Tibial nerve (tissue), 4 donors: ENCODE measurements around the gene SQOR. TPM values are rescaled to one million over a fixed set of nuclear protein-coding genes. Genes with fewer than 3 reads are reported as not detected.

ENCODE experiments used
- DNase-seq, 2 donors: peaks; one replicate each; pipeline ENCODE4 v3.0.0-alpha.2; 2019; ENCODE audit warnings: low spot score in 2 of 2
- H3K27ac ChIP-seq, 4 donors: fragments of 200-600 bp; sonication (generic) in 3 of 4; one replicate each; pipeline ENCODE4 v1.5.1; 2017 to 2019; ENCODE audit warnings: mild to moderate bottlenecking in 1 of 4
- H3K27me3 ChIP-seq, 2 donors: fragments of 200-600 bp; sonication (generic) in 1 of 2; one replicate each; pipeline versions ENCODE4 v1.5.1 to v1.6.0; 2017 to 2019
- H3K36me3 ChIP-seq, 3 donors: fragments of 200-600 bp; sonication (generic); one replicate each; pipeline ENCODE4 v1.5.1; 2018 to 2019
- H3K4me1 ChIP-seq, 4 donors: fragments of 200-600 bp; sonication (generic) in 3 of 4; one replicate each; pipeline ENCODE4 v1.5.1; 2017 to 2019
- H3K4me3 ChIP-seq, 4 donors: fragments of 200-600 bp; sonication (generic) in 3 of 4; one replicate each; pipeline ENCODE4 v1.5.1; 2017 to 2019; ENCODE audit warnings: mild to moderate bottlenecking in 1 of 4, moderate library complexity in 1 of 4
- H3K9me3 ChIP-seq, 4 donors: fragments of 200-600 bp; sonication (generic) in 3 of 4; one replicate each; pipeline ENCODE4 v1.5.1; 2017 to 2019
- EP300 ChIP-seq, 2 donors: sonication (generic); formaldehyde crosslinking; IDR thresholded peaks; one replicate each; pipeline ENCODE4 v1.6.1; 2017; ENCODE audit warnings: antibody characterized with exemption in 2 of 2, mild to moderate bottlenecking in 1 of 2
- POLR2A ChIP-seq, 2 donors: fragments of 450-650 bp; IDR thresholded peaks; one replicate each; pipeline ENCODE4 v1.6.1; 2017; ENCODE audit warnings: antibody characterized with exemption in 2 of 2, mild to moderate bottlenecking in 2 of 2, moderate library complexity in 2 of 2
- WGBS, 2 donors: methylation state at CpG; one replicate each; pipeline ENCODE4 v1.1.5; 2018; 5-methylcytosine and 5-hydroxymethylcytosine counted together
- total RNA-seq, 4 donors: library from RNA; depleted of rRNA; stranded (reverse); fragments of >200 nt; gene quantifications; one replicate each; pipeline ENCODE4 v1.1.0, GENCODE V29; 2016
- TF ChIP-seq, protein P1 (sequence below), 5 experiments: fragments of 200-600 bp in 3 of 5; fragments of 450-650 bp in 2 of 5; sonication (generic) in 3 of 5; IDR thresholded peaks; one replicate each; pipeline ENCODE4 v1.5.1; 2016 to 2019; ENCODE audit warnings: antibody characterized with exemption in 5 of 5, mild to moderate bottlenecking in 3 of 5, moderate library complexity in 2 of 5

Gene SQOR
- total RNA-seq, 4 donors from 2014 or later, result 50.4 to 96.1 (median 60.2) TPM

DNA sequence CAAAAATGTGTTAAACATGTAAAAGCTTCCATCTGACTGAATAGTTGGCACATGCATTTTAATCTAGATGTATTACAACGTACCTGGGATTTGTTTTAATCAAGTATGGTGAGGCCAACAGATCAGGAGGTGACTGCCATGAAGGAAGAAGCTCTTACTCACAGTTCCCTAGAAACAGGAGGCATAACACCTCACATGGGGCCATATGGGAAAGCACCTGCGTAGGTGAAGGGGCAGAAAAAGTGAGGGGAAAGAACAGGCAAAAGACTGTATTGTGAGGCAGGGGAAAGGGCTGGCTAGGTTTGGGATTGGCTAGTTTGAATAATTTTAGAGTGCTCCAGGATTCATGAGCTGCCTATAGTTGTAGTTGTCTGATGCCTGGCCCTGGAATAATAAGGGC, 9.6 kb downstream of the SQOR start:
- no peak overlapping the region for H3K4me3 ChIP-seq
- TF ChIP-seq POLR2A (IDR thresholded peaks at IDR 0.05), result no peak
- TF ChIP-seq, protein P1, sequence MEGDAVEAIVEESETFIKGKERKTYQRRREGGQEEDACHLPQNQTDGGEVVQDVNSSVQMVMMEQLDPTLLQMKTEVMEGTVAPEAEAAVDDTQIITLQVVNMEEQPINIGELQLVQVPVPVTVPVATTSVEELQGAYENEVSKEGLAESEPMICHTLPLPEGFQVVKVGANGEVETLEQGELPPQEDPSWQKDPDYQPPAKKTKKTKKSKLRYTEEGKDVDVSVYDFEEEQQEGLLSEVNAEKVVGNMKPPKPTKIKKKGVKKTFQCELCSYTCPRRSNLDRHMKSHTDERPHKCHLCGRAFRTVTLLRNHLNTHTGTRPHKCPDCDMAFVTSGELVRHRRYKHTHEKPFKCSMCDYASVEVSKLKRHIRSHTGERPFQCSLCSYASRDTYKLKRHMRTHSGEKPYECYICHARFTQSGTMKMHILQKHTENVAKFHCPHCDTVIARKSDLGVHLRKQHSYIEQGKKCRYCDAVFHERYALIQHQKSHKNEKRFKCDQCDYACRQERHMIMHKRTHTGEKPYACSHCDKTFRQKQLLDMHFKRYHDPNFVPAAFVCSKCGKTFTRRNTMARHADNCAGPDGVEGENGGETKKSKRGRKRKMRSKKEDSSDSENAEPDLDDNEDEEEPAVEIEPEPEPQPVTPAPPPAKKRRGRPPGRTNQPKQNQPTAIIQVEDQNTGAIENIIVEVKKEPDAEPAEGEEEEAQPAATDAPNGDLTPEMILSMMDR (IDR thresholded peaks at IDR 0.05), result no peak
- TF ChIP-seq EP300 (IDR thresholded peaks at IDR 0.05), result no peak
- WGBS, 2 donors, result 36 to 88% methylated on average over 2 of the region's 2 CpGs
- no peaks in the 10 kb centered on the region for H3K36me3 ChIP-seq
- H3K27ac ChIP-seq, result peak overlapping the region in 2 of 4 donors; percentile 59 to 64
- H3K9me3 ChIP-seq, result no peaks in the 10 kb centered on the region
- peaks cover 0 to 85% (median 46%) of the 10 kb centered on the region in 4 donors for H3K4me1 ChIP-seq
- H3K27me3 ChIP-seq, result no peaks in the 10 kb centered on the region
- DNase-seq, result no peak

DNA sequence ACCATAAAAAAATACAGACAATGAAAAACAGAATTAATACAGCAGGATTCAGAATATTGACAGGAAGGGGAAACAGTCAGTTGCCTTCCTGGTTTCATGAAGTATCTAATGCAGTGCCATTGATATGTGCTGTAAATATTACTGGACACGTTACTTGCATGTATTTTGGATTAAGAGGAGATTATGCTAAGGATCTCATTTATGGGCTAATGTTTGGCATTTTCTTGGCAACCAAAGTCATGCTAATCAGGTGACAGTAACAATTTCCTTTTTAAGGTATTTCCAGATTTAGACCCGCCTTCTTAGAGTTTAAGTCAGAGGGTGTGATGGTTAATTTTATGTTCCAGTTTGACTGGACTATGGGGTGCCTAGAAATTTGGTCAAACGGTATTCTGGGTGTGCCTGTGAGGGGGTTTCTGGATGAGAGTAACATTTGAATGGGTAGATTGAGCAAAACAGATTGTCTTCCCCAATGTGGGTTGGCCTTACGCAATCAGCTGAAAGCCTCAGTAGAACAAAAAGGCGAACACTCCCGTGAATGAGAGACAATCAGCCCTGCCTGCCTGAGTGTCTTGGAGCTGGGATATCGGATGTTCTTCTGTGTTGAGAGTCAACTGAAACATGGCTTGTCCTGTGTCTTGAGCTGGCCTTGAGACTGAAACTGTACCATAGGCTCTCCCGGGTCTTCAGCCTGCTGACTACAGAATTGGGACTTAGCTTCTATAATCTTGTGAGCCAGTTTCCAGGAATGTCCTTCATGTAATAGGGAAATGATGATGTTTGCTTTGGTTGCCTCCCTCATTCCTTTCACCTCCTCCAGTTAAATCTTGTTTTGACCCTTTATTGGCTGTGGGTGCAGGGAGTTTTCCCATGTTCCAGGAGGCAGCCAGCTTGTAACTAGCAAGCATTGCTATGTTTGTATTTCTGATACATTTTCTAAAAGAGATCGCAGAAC, 10.5 kb downstream of the SQOR start:
- DNase-seq, result peak in 1 of 2 donors; percentile 39
- Histone ChIP-seq H3K4me3 (no peak overlapping the region), H3K27me3 (no peaks in the 10 kb centered on the region), H3K27ac (peak overlapping the region in 2 of 4 donors; percentile 59 to 64), H3K36me3 (peaks cover 0 to 3% (median 0%) of the 10 kb centered on the region in 3 donors), H3K4me1 (peaks cover 0 to 84% (median 43%) of the 10 kb centered on the region in 4 donors), H3K9me3 (no peaks in the 10 kb centered on the region)
- TF ChIP-seq, protein P1 (IDR thresholded peaks at IDR 0.05), result no peak
- TF ChIP-seq EP300 (IDR thresholded peaks at IDR 0.05) (no peak), POLR2A (IDR thresholded peaks at IDR 0.05) (no peak)
- WGBS, 2 donors, result 60 to 68% methylated on average over 9 of the region's 9 CpGs

- H3K4me1 ChIP-seq, result peaks cover 0 to 75% (median 35%) of the 10 kb centered on the region in 4 donors
Measured at GRCh38 chr15:45646220-45646619, 11.4 kb downstream of the SQOR start.

DNA sequence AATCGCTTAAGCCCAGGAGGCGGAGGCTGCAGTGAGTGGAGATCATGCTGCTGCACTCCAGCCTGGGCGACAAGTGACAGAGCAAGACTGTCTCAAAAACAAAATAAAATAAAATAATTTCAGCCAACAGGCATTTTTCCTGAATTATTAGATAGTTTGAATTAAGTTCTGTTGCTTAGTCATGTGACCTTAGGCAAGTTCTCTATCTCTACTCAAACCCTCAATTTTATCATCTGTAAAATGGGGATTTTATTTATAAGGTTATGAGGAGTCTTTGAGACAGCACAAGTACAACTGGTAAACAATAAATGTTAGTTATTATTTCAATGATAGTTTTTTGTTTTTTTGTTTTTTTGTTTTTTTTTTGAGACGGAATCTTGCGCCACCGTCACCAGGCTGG, 13.0 kb downstream of the SQOR start:
- no peak for TF ChIP-seq EP300 (IDR thresholded peaks at IDR 0.05)
- TF ChIP-seq, protein P1 (IDR thresholded peaks at IDR 0.05), result no peak
- no peak for TF ChIP-seq POLR2A (IDR thresholded peaks at IDR 0.05)
- WGBS, 2 donors, result 98 to 100% methylated on average over 6 of the region's 6 CpGs
- Histone ChIP-seq H3K27ac (no peak overlapping the region), H3K36me3 (peaks cover 0 to 17% (median 0%) of the 10 kb centered on the region in 3 donors), H3K9me3 (no peaks in the 10 kb centered on the region), H3K27me3 (no peaks in the 10 kb centered on the region), H3K4me3 (no peak overlapping the region), H3K4me1 (peaks cover 0 to 59% (median 24%) of the 10 kb centered on the region in 4 donors)
- DNase-seq, result no peak

More at GRCh38 chr15:45646220-45646619, 11.4 kb downstream of the SQOR start:
- no peaks in the 10 kb centered on the region for H3K27me3 ChIP-seq
- H3K4me3 ChIP-seq, result no peak overlapping the region
- TF ChIP-seq POLR2A (IDR thresholded peaks at IDR 0.05), result no peak
- TF ChIP-seq EP300 (IDR thresholded peaks at IDR 0.05), result no peak
- TF ChIP-seq, protein P1 (IDR thresholded peaks at IDR 0.05), result no peak
- H3K9me3 ChIP-seq, result no peaks in the 10 kb centered on the region
- DNase-seq, result no peak
- H3K27ac ChIP-seq, result peak overlapping the region in 2 of 4 donors; percentile 59 to 64
- H3K36me3 ChIP-seq, result peaks cover 0 to 13% (median 0%) of the 10 kb centered on the region in 3 donors
- 49 to 59% methylated on average over 3 of the region's 3 CpGs for WGBS, 2 donors
